T-cell (primary cell): ENCODE data around the gene WDR7. TPM values are rescaled to one million over a fixed set of nuclear protein-coding genes. Genes with fewer than 3 reads are reported as not detected.

ENCODE experiments used
- ATAC-seq, 4 experiments: fragments of 200-7000 bp in 3 of 4; fragments of 150-1000 bp in 1 of 4; cut with Tn5 transposase; replicated peaks in 1 of 4; 1 replicate in 3 of 4; 2 replicates in 1 of 4; pipeline ENCODE4 v1.10.0; 2021; ENCODE audit warnings: moderate library complexity in 3 of 4, mild to moderate bottlenecking in 2 of 4, moderate number of reproducible peaks in 1 of 4
- CTCF ChIA-PET, 2 donors: fragments of 300-600 bp; sonication (Branson Sonifier 250); formaldehyde crosslinking; loops; one replicate each; lab custom pipeline; 2022; ENCODE audit warnings: antibody characterized with exemption in 2 of 2; lab: Charles Lee
- POLR2A ChIA-PET, 2 donors: fragments of 300-600 bp; sonication (Branson Sonifier 250); formaldehyde crosslinking; loops; one replicate each; lab custom pipeline; 2022; ENCODE audit warnings: antibody characterized with exemption in 2 of 2; lab: Charles Lee
- DNase-seq, 35 experiments: peaks; one replicate each; pipeline versions ENCODE4 v3.0.0 to v3.0.0-alpha.2; 2013 to 2023
- H3K27ac ChIP-seq: one replicate; pipeline ENCODE4 v1.5.1; 2013; ENCODE audit warnings: low read length
- H3K27me3 ChIP-seq, 2 experiments: replicated peaks in 1 of 2; 1 replicate in 1 of 2; 2 replicates in 1 of 2; pipeline versions ENCODE4 v1.6.1 to v1.7.0; 2013; ENCODE audit warnings: low read length in 1 of 2, mixed read lengths in 1 of 2; ENCODE audit not compliant: control insufficient read depth in 2 of 2, insufficient read depth in 2 of 2; ENCODE audit errors: extremely low read depth in 1 of 2
- H3K36me3 ChIP-seq, 2 donors: 1 replicate in 1 of 2; 2 replicates in 1 of 2; pipeline versions ENCODE4 v1.6.1 to v1.7.0; 2013; ENCODE audit warnings: low read length in 1 of 2; ENCODE audit not compliant: control insufficient read depth in 2 of 2, insufficient read depth in 1 of 2; ENCODE audit errors: extremely low read depth in 1 of 2
- H3K4me1 ChIP-seq, 2 experiments: 1 replicate in 1 of 2; 2 replicates in 1 of 2; pipeline versions ENCODE4 v1.6.1 to v1.7.0; 2013; ENCODE audit warnings: low read length in 2 of 2, mixed read lengths in 1 of 2; ENCODE audit not compliant: insufficient read depth in 2 of 2, control insufficient read depth in 1 of 2; ENCODE audit errors: extremely low read depth in 1 of 2
- H3K4me3 ChIP-seq, 2 donors: 1 replicate in 1 of 2; 2 replicates in 1 of 2; pipeline versions ENCODE4 v1.5.1 to v1.7.0; 2013; ENCODE audit warnings: mild to moderate bottlenecking in 2 of 2, low read length in 1 of 2, moderate library complexity in 1 of 2; ENCODE audit not compliant: control insufficient read depth in 1 of 2; ENCODE audit errors: extremely low read depth in 1 of 2
- H3K9me3 ChIP-seq: 2 replicates; pipeline ENCODE4 v1.7.0; 2013
- H3K27ac Mint-ChIP-seq, 2 donors: one replicate each; pipeline ENCODE4 v1.8.0; 2020 to 2021; ENCODE audit warnings: mild to moderate bottlenecking in 2 of 2, mixed read lengths in 2 of 2
- H3K27me3 Mint-ChIP-seq, 2 donors: one replicate each; pipeline ENCODE4 v1.8.0; 2021 to 2022; ENCODE audit warnings: mixed read lengths in 2 of 2
- H3K36me3 Mint-ChIP-seq: one replicate; pipeline ENCODE4 v1.8.0; 2021; ENCODE audit warnings: mixed read lengths
- H3K4me1 Mint-ChIP-seq, 3 donors: one replicate each; pipeline ENCODE4 v1.8.0; 2020 to 2022; ENCODE audit warnings: mixed read lengths in 3 of 3, mild to moderate bottlenecking in 1 of 3
- H3K4me3 Mint-ChIP-seq, 3 donors: one replicate each; pipeline ENCODE4 v1.8.0; 2020 to 2022; ENCODE audit warnings: mild to moderate bottlenecking in 3 of 3, mixed read lengths in 3 of 3, moderate library complexity in 3 of 3
- H3K9me3 Mint-ChIP-seq, 3 donors: one replicate each; pipeline ENCODE4 v1.8.0; 2020 to 2022; ENCODE audit warnings: mixed read lengths in 3 of 3
- WGBS: methylation state at CpG from one replicate; pipeline ENCODE4 v1.1.5; 2013; ENCODE audit warnings: missing lambda C conversion rate; ENCODE audit not compliant: insufficient coverage; 5-methylcytosine and 5-hydroxymethylcytosine counted together
- total RNA-seq, 35 experiments: library from RNA in 6 of 35; stranded (reverse) in 6 of 35; fragments of 120-200 nt in 1 of 35; gene quantifications; one replicate each; pipeline versions ENCODE4 v1.2.1 to v1.2.4 and lab custom pipeline; 2013 to 2026

WDR7 gene
- total RNA-seq, 5 donors from 2014 or later (not counting 1 experiment from before 2014, with no cell fraction given) = 35.9 to 65.6 (median 41.5) TPM

- WGBS = 89% methylated on average over 2 of the region's 8 CpGs
- H3K27ac ChIP-seq = no peak overlapping the region
- no peak overlapping the region for H3K4me3 ChIP-seq
- H3K9me3 Mint-ChIP-seq = peaks cover 0 to 3% (median 0%) of the 10 kb centered on the region in 3 donors
- H3K9me3 ChIP-seq = no peaks in the 10 kb centered on the region
- CTCF ChIA-PET = no interaction called here
- POLR2A ChIA-PET = no interaction called here
- no peaks in the 10 kb centered on the region for H3K36me3 Mint-ChIP-seq
- no peak overlapping the region for H3K27ac Mint-ChIP-seq
- ATAC-seq (no peak), DNase-seq (no peak)
- H3K4me1 ChIP-seq = no peaks in the 10 kb centered on the region
- H3K36me3 ChIP-seq = no peaks in the 10 kb centered on the region
- H3K4me3 Mint-ChIP-seq = no peak overlapping the region
- no peaks in the 10 kb centered on the region for H3K4me1 Mint-ChIP-seq
- peaks cover 20 to 27% of the 10 kb centered on the region in 2 donors for H3K27me3 Mint-ChIP-seq
- H3K27me3 ChIP-seq = peaks cover 0 to 16% of the 10 kb centered on the region in 2 experiments
Measured at GRCh38 chr18:57060814-57061213, 409.7 kb downstream of the WDR7 start.

GRCh38 chr18:57062178-57062577 lies 411.0 kb downstream of the WDR7 start:
- DNase-seq = no peak
- Mint-ChIP-seq H3K36me3 (no peaks in the 10 kb centered on the region), H3K27ac (no peak overlapping the region), H3K27me3 (peaks cover 16 to 26% of the 10 kb centered on the region in 2 donors), H3K4me3 (no peak overlapping the region), H3K4me1 (no peaks in the 10 kb centered on the region), H3K9me3 (no peaks in the 10 kb centered on the region)
- ATAC-seq = no peak
- ChIA-PET POLR2A (no interaction called here), CTCF (no interaction called here)
- H3K4me1 ChIP-seq = no peaks in the 10 kb centered on the region
- no peak overlapping the region for H3K4me3 ChIP-seq
- WGBS = 46% methylated on average over 3 of the region's 4 CpGs
- no peaks in the 10 kb centered on the region for H3K9me3 ChIP-seq
- no peaks in the 10 kb centered on the region for H3K36me3 ChIP-seq
- peaks cover 0 to 16% of the 10 kb centered on the region in 2 experiments for H3K27me3 ChIP-seq
- no peak overlapping the region for H3K27ac ChIP-seq

- CTCF ChIA-PET = no interaction called here
- Histone ChIP-seq H3K9me3 (no peaks in the 10 kb centered on the region), H3K4me1 (no peaks in the 10 kb centered on the region), H3K36me3 (no peaks in the 10 kb centered on the region), H3K4me3 (no peak overlapping the region), H3K27me3 (peaks cover 0 to 16% of the 10 kb centered on the region in 2 experiments), H3K27ac (no peak overlapping the region)
- no peak for DNase-seq
- H3K27me3 Mint-ChIP-seq = peaks cover 13 to 24% of the 10 kb centered on the region in 2 donors
- H3K36me3 Mint-ChIP-seq = no peaks in the 10 kb centered on the region
- H3K27ac Mint-ChIP-seq = no peak overlapping the region
- H3K9me3 Mint-ChIP-seq = no peaks in the 10 kb centered on the region
- H3K4me1 Mint-ChIP-seq = no peaks in the 10 kb centered on the region
- H3K4me3 Mint-ChIP-seq = no peak overlapping the region
- WGBS = 92% methylated on average over 11 of the region's 11 CpGs
- POLR2A ChIA-PET = no interaction called here
- no peak for ATAC-seq
Measured at GRCh38 chr18:57062844-57063243, 411.7 kb downstream of the WDR7 start.

GRCh38 chr18:57063601-57064103 lies 412.5 kb downstream of the WDR7 start:
- Histone ChIP-seq H3K36me3 (no peaks in the 10 kb centered on the region), H3K27ac (no peak overlapping the region), H3K27me3 (peaks cover 0 to 16% of the 10 kb centered on the region in 2 experiments), H3K4me1 (no peaks in the 10 kb centered on the region), H3K4me3 (no peak overlapping the region), H3K9me3 (no peaks in the 10 kb centered on the region)
- peaks cover 7 to 18% of the 10 kb centered on the region in 2 donors for H3K27me3 Mint-ChIP-seq
- no CpG with 5 or more reads among the region's 3 CpGs for WGBS
- POLR2A ChIA-PET = no interaction called here
- CTCF ChIA-PET = no interaction called here
- no peak for ATAC-seq
- no peaks in the 10 kb centered on the region for H3K4me1 Mint-ChIP-seq
- no peak overlapping the region for H3K4me3 Mint-ChIP-seq
- no peak for DNase-seq
- H3K27ac Mint-ChIP-seq = no peak overlapping the region
- H3K9me3 Mint-ChIP-seq = no peaks in the 10 kb centered on the region
- H3K36me3 Mint-ChIP-seq = no peaks in the 10 kb centered on the region

- Mint-ChIP-seq H3K36me3 (no peaks in the 10 kb centered on the region), H3K9me3 (no peaks in the 10 kb centered on the region), H3K27ac (no peak overlapping the region), H3K27me3 (peaks cover 6 to 11% of the 10 kb centered on the region in 2 donors), H3K4me1 (peaks cover 8 to 18% (median 13%) of the 10 kb centered on the region in 3 donors), H3K4me3 (no peak overlapping the region)
- H3K9me3 ChIP-seq = no peaks in the 10 kb centered on the region
- no CpG with 5 or more reads among the region's 9 CpGs for WGBS
- DNase-seq = no peak
- no peaks in the 10 kb centered on the region for H3K36me3 ChIP-seq
- no peak overlapping the region for H3K4me3 ChIP-seq
- ATAC-seq = no peak
- CTCF ChIA-PET = no interaction called here
- no peak overlapping the region for H3K27ac ChIP-seq
- peaks cover 0 to 19% of the 10 kb centered on the region in 2 experiments for H3K4me1 ChIP-seq
- peaks cover 0 to 4% of the 10 kb centered on the region in 2 experiments for H3K27me3 ChIP-seq
- POLR2A ChIA-PET = no interaction called here
Measured at GRCh38 chr18:57073501-57074187, 422.5 kb downstream of the WDR7 start.

GRCh38 chr18:57075716-57076400 lies 424.7 kb downstream of the WDR7 start:
- H3K4me1 Mint-ChIP-seq = peaks cover 8 to 20% (median 13%) of the 10 kb centered on the region in 3 donors
- no peaks in the 10 kb centered on the region for H3K36me3 Mint-ChIP-seq
- no peak overlapping the region for H3K27ac Mint-ChIP-seq
- ChIA-PET POLR2A (no interaction called here), CTCF (no interaction called here)
- H3K4me3 Mint-ChIP-seq = no peak overlapping the region
- H3K9me3 Mint-ChIP-seq = peaks cover 0 to 4% (median 0%) of the 10 kb centered on the region in 3 donors
- Histone ChIP-seq H3K27me3 (peaks cover 0 to 9% of the 10 kb centered on the region in 2 experiments), H3K27ac (no peak overlapping the region), H3K4me3 (no peak overlapping the region), H3K4me1 (peaks cover 0 to 20% of the 10 kb centered on the region in 2 experiments), H3K9me3 (no peaks in the 10 kb centered on the region), H3K36me3 (no peaks in the 10 kb centered on the region)
- WGBS = 81% methylated on average over 12 of the region's 17 CpGs
- DNase-seq (no peak), ATAC-seq (no peak)
- H3K27me3 Mint-ChIP-seq = peaks cover 14 to 15% of the 10 kb centered on the region in 2 donors
